Smooth muscle cell (in vitro differentiated cells): ENCODE measurements around the gene EDEM1. TPM values are rescaled to one million over a fixed set of nuclear protein-coding genes. Genes with fewer than 3 reads are reported as not detected.

Experiments used
- DNase-seq: peaks from one replicate; lab custom pipeline; 2025; ENCODE audit not compliant: unreplicated experiment; lab: John Stamatoyannopoulos, UW
- H2AFZ ChIP-seq: fragments of 200-600 bp; sonication (generic); 2 replicates; pipeline ENCODE4 v1.6.0; 2016; ENCODE audit warnings: antibody characterized with exemption, low read depth, mild to moderate bottlenecking
- H3F3A ChIP-seq: fragments of 200-600 bp; sonication (generic); 2 replicates; pipeline ENCODE4 v1.6.0; 2017; ENCODE audit warnings: antibody characterized with exemption, low read depth
- H3K27ac ChIP-seq: fragments of 200-600 bp; sonication (generic); 2 replicates; pipeline ENCODE4 v1.5.1; 2016; ENCODE audit warnings: low read depth, mild to moderate bottlenecking
- H3K27me3 ChIP-seq: fragments of 200-600 bp; sonication (generic); 2 replicates; pipeline ENCODE4 v1.6.1; 2016; ENCODE audit warnings: low read depth, mild to moderate bottlenecking
- H3K36me3 ChIP-seq: fragments of 200-600 bp; sonication (generic); 2 replicates; pipeline ENCODE4 v1.5.1; 2016; ENCODE audit warnings: low read depth
- H3K4me1 ChIP-seq: fragments of 200-600 bp; sonication (generic); 2 replicates; pipeline ENCODE4 v1.5.1; 2016; ENCODE audit warnings: low read depth
- H3K4me2 ChIP-seq: fragments of 200-600 bp; sonication (generic); 2 replicates; pipeline ENCODE4 v1.6.0; 2016; ENCODE audit warnings: mild to moderate bottlenecking
- H3K4me3 ChIP-seq: fragments of 200-600 bp; sonication (generic); 2 replicates; pipeline ENCODE4 v1.5.1; 2016; ENCODE audit warnings: mild to moderate bottlenecking
- H3K79me2 ChIP-seq: fragments of 200-600 bp; sonication (generic); 2 replicates; pipeline ENCODE4 v1.6.0; 2016; ENCODE audit warnings: low read depth, mild to moderate bottlenecking
- H3K9ac ChIP-seq: fragments of 200-600 bp; sonication (generic); 2 replicates; pipeline ENCODE4 v1.6.0; 2016; ENCODE audit warnings: low read depth
- H3K9me3 ChIP-seq: fragments of 200-600 bp; sonication (generic); replicated peaks from 2 replicates; pipeline ENCODE4 v1.5.1; 2016; ENCODE audit warnings: low read depth
- H4K20me1 ChIP-seq: fragments of 200-600 bp; sonication (generic); 2 replicates; pipeline ENCODE4 v1.6.0; 2016; ENCODE audit warnings: low read depth
- WGBS: methylation state at CpG from one replicate; pipeline ENCODE4 v1.1.7; 2016; ENCODE audit warnings: low lambda C conversion rate; 5-methylcytosine and 5-hydroxymethylcytosine counted together
- polyA plus RNA-seq: library from polyadenylated mRNA; unstranded; fragments of >200 nt; fragmentation: Nextera tagmentation; extraction: Ambion mirVana; gene quantifications from 2 replicates; pipeline ENCODE4 v1.2.1, GENCODE V29; 2016
- total RNA-seq: library from RNA; depleted of rRNA; stranded (reverse); fragments of >200 nt; gene quantifications from 2 replicates; pipeline ENCODE4 v1.2.3, GENCODE V29; 2014
- TF ChIP-seq, protein P1 (sequence below): fragments of 200-600 bp; sonication (generic); IDR thresholded peaks from 2 replicates; pipeline ENCODE4 v1.5.1; 2017; ENCODE audit warnings: borderline replicate concordance, mild to moderate bottlenecking, antibody characterized with exemption; ENCODE audit not compliant: insufficient read depth, poor library complexity, severe bottlenecking

The EDEM1 gene
- total and polyA plus RNA-seq, 2 experiments from 2014 or later = 29.0 to 43.6 TPM

DNA sequence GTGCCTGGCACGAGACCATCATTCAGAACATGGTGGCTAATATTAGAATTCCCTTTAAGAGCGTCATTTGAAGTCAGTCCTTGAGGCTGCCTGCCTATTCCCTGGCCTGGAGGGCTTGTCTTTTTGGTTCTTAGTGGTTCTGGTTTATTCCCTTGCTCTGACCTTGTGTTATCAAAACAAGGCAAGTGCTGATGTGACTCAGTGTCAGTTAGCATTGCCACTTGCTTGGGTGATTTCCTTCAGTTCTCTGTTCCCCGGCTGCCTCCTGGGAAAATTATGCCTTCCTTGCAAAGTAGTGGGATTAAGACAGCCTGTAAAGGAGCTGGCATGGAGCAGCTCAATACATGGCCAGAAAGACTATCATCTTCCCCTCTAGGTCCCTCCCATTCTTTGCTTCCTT lies 64.6 kb downstream of the EDEM1 start:
- H3K27ac ChIP-seq = no peak overlapping the region
- no peaks in the 10 kb centered on the region for H3K36me3 ChIP-seq
- no peaks in the 10 kb centered on the region for H3K4me1 ChIP-seq
- 75% methylated on average over 3 of the region's 3 CpGs for WGBS
- H4K20me1 ChIP-seq = no peaks in the 10 kb centered on the region
- no peaks in the 10 kb centered on the region for H3F3A ChIP-seq
- H3K4me3 ChIP-seq = no peak overlapping the region
- DNase-seq = no peak
- H3K9me3 ChIP-seq = no peaks in the 10 kb centered on the region
- TF ChIP-seq, protein P1, sequence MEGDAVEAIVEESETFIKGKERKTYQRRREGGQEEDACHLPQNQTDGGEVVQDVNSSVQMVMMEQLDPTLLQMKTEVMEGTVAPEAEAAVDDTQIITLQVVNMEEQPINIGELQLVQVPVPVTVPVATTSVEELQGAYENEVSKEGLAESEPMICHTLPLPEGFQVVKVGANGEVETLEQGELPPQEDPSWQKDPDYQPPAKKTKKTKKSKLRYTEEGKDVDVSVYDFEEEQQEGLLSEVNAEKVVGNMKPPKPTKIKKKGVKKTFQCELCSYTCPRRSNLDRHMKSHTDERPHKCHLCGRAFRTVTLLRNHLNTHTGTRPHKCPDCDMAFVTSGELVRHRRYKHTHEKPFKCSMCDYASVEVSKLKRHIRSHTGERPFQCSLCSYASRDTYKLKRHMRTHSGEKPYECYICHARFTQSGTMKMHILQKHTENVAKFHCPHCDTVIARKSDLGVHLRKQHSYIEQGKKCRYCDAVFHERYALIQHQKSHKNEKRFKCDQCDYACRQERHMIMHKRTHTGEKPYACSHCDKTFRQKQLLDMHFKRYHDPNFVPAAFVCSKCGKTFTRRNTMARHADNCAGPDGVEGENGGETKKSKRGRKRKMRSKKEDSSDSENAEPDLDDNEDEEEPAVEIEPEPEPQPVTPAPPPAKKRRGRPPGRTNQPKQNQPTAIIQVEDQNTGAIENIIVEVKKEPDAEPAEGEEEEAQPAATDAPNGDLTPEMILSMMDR = no peak
- H3K4me2 ChIP-seq = no peak overlapping the region
- no peak overlapping the region for H3K9ac ChIP-seq
- no peaks in the 10 kb centered on the region for H3K79me2 ChIP-seq
- no peaks in the 10 kb centered on the region for H3K27me3 ChIP-seq
- no peak overlapping the region for H2AFZ ChIP-seq

DNA sequence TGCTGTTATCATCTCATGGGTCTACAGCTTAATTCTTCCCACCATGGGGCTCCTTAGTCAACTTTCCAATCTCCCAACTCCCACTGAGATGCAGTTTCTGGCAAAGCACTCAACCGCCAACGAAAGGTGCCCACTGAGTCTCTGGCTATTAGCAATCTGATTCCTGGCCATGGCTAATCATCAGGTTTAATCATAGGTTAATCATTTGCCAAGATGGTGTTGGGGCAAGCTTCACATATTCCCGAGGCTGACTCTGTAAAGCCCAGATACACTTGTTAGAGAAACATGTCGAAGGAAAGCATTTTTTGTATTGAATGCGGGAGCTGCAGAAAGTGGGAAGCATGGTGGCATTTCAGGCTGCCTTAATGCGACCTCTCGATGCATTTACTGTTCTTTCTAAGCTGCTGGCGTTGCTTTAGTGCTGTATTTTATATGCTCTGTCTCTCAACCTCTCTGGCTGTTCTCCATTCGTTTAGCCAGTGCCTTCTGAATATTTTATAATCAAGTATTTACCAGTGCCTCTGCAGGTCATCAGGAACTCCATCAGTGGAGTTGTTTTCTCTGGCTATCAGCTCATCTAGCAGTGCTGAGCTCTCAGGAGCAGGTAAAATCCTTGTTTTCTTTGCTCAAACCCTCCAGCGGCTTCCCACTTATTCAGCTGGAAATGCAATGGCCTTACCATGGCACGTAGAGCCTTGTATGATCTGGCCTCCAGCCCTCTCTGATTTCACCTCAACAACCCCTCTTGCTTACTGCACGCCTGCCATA lies 67.0 kb downstream of the EDEM1 start:
- Histone ChIP-seq H3K9me3 (no peaks in the 10 kb centered on the region), H3K4me1 (no peaks in the 10 kb centered on the region), H4K20me1 (no peaks in the 10 kb centered on the region), H3K4me2 (no peak overlapping the region), H3K36me3 (no peaks in the 10 kb centered on the region), H3K27me3 (no peaks in the 10 kb centered on the region), H3K79me2 (no peaks in the 10 kb centered on the region), H2AFZ (no peak overlapping the region), H3K4me3 (no peak overlapping the region), H3K9ac (no peak overlapping the region), H3K27ac (no peak overlapping the region), H3F3A (no peaks in the 10 kb centered on the region)
- 95% methylated on average over 12 of the region's 12 CpGs for WGBS
- DNase-seq = no peak
- TF ChIP-seq, protein P1 = no peak

DNA sequence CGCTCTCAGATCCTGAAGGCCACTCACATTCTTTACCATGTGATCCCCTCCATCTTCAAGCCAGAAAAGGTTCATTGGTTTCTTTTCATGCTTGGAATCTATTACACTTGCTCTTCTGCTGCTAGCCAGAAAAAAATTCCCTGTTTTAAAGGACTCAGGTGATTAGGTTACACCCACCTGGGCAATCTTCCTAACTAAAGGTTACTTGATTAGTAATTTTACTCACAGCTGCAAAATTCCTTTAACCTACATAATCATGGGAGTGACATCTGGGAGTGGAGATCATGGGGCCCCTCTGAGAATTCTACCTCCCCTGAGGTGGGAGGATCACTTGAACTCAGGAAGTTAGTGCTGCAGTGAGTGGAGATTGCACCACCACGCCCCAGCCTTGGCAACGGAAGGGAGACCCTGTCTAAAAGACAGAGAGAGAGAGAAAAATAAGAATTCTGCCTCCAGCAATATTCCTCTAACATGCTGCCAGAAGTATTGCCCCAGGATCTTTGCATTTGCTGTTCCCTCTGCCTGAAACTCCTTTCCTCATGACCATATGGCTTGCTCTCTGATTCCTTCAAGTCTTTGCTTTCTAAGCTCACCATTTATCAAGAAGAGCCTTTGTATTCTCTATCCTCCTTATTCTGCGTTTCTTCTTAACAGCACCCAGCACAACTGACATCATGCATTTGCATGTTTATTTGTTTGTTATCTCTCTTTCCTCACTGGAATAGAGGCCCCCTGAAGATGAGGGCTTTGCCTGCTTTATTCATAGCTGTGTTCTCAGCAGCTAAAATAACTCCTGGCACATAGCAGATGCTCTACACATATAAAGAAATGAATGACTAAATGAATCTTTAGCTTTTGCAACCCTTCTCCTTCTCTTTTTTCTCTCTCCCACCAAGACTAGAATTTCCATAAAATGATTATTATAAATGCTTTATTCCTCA lies 68.2 kb downstream of the EDEM1 start:
- WGBS = 62% methylated on average over 4 of the region's 4 CpGs
- H3F3A ChIP-seq = no peaks in the 10 kb centered on the region
- H3K4me3 ChIP-seq = no peak overlapping the region
- H3K36me3 ChIP-seq = no peaks in the 10 kb centered on the region
- no peaks in the 10 kb centered on the region for H3K4me1 ChIP-seq
- no peaks in the 10 kb centered on the region for H3K9me3 ChIP-seq
- no peak overlapping the region for H3K9ac ChIP-seq
- H3K27ac ChIP-seq = no peak overlapping the region
- no peaks in the 10 kb centered on the region for H4K20me1 ChIP-seq
- DNase-seq = no peak
- no peak overlapping the region for H2AFZ ChIP-seq
- H3K79me2 ChIP-seq = no peaks in the 10 kb centered on the region
- H3K4me2 ChIP-seq = no peak overlapping the region
- TF ChIP-seq, protein P1 = no peak
- no peaks in the 10 kb centered on the region for H3K27me3 ChIP-seq
